SKM-1 (cell line): ENCODE data around the gene ARMC8.
"Not testable (repeated sequence)": the region's sequence is repeated elsewhere in the genome, so short reads cannot be mapped to it uniquely, and the experiment has no call there.

ENCODE experiments used
- DNase-seq: peaks from one replicate; lab custom pipeline; 2025; ENCODE audit not compliant: unreplicated experiment; lab: John Stamatoyannopoulos, UW

Gene ARMC8

GRCh38 chr3:138187296-138188012, at the start of gene ARMC8:
Gene ARMC8, plus strand, starts transcription at chr3:138187301. Its CDS starts 254 bp downstream, at chr3:138187555.
- no peak for DNase-seq

- DNase-seq, result peak; percentile 82
Observed at GRCh38 chr3:138137861-138138260, 49.2 kb upstream of the ARMC8 start.

- no peak for DNase-seq
Observed at GRCh38 chr3:138139691-138140090, 47.4 kb upstream of the ARMC8 start.

- DNase-seq, result no peak
Observed at GRCh38 chr3:138140940-138141339, 46.2 kb upstream of the ARMC8 start.

GRCh38 chr3:138142181-138142580, 44.9 kb upstream of the ARMC8 start:
- DNase-seq, result not testable (repeated sequence)

- DNase-seq, result no peak
Observed at GRCh38 chr3:138148503-138148902, 38.6 kb upstream of the ARMC8 start.

- no peak for DNase-seq
Observed at GRCh38 chr3:138154534-138154933, 32.6 kb upstream of the ARMC8 start.

- DNase-seq, result no peak
Observed at GRCh38 chr3:138157743-138158142, 29.4 kb upstream of the ARMC8 start.

GRCh38 chr3:138165061-138165460, 22.0 kb upstream of the ARMC8 start:
- DNase-seq, result no peak

GRCh38 chr3:138172625-138173024, 14.5 kb upstream of the ARMC8 start:
- DNase-seq, result no peak

GRCh38 chr3:138173769-138174420, 13.2 kb upstream of the ARMC8 start:
- no peak for DNase-seq

- peak; percentile 69 for DNase-seq
Observed at GRCh38 chr3:138174421-138175131, 12.5 kb upstream of the ARMC8 start, which contains the start of gene DBR1. Gene DBR1, minus strand, starts transcription at chr3:138174921. Its CDS starts 126 bp downstream, at chr3:138174795.

GRCh38 chr3:138180375-138181029, 6.6 kb upstream of the ARMC8 start:
- peak; percentile 23 for DNase-seq

- DNase-seq, result no peak
Observed at GRCh38 chr3:138184994-138185393, 2.1 kb upstream of the ARMC8 start.

- no peak for DNase-seq
Observed at GRCh38 chr3:138186221-138186620, 880 bp upstream of the ARMC8 start.

- DNase-seq, result peak; percentile 81
Observed at GRCh38 chr3:138186803-138187295, 252 bp upstream of the ARMC8 start.

- DNase-seq, result no peak
Observed at GRCh38 chr3:138188013-138188730, 1.1 kb downstream of the ARMC8 start.

GRCh38 chr3:138195481-138195880, 8.4 kb downstream of the ARMC8 start:
- no peak for DNase-seq

- no peak for DNase-seq
Observed at GRCh38 chr3:138196023-138196422, 8.9 kb downstream of the ARMC8 start.

- no peak for DNase-seq
Observed at GRCh38 chr3:138197058-138197457, 10.0 kb downstream of the ARMC8 start.
